K562 (cell line): Measurements from ENCODE around the gene NR1D2. TPM values are rescaled to one million over a fixed set of nuclear protein-coding genes. Genes with fewer than 3 reads are reported as not detected.

Source experiments
- ATAC-seq: fragments of 200-7000 bp; cut with Tn5 transposase; 3 replicates; pipeline ENCODE4 v1.9.1; 2020; ENCODE audit warnings: moderate library complexity
- Bru-seq: library from RNA; stranded (reverse); fragments of 400-500 nt; gene quantifications from one replicate; lab custom pipeline; 2021; lab: Mats Ljungman, UMichigan
- BruChase-seq, 2 experiments: library from RNA; stranded (reverse); fragments of 400-500 nt; gene quantifications; one replicate each; lab custom pipeline; 2021; lab: Mats Ljungman, UMichigan
- BruUV-seq: library from RNA; stranded (reverse); fragments of 400-500 nt; replicated peaks from 2 replicates; lab custom pipeline; 2021; lab: Mats Ljungman, UMichigan
- CTCF ChIA-PET: fragments of 300-600 bp; formaldehyde crosslinking; extraction: SDS; loops from one replicate; lab custom pipeline; 2021; ENCODE audit warnings: low intra/inter-chr PET ratio; lab: Yijun Ruan, JAX
- POLR2A ChIA-PET: fragments of 300-600, 350-650 bp; sonication (Branson Sonifier 250); formaldehyde crosslinking; extraction: SDS; loops from one replicate; lab custom pipeline; 2021; ENCODE audit warnings: antibody characterized with exemption, inconsistent platforms; lab: Yijun Ruan, JAX
- DNase-seq, 4 experiments: peaks; one replicate each; pipeline versions ENCODE4 v3.0.0 to v3.0.0-alpha.2; 2011 to 2018; ENCODE audit warnings: low spot score in 3 of 4, mixed read lengths in 3 of 4; ENCODE audit errors: extremely low read depth in 1 of 4
- FAIRE-seq: peaks from 2 replicates; lab custom pipeline; 2011; peaks lifted over from hg19 to GRCh38; lab: Jason Lieb, UNC
- H2AFZ ChIP-seq: 2 replicates; pipeline ENCODE4 v1.6.0; 2011; ENCODE audit warnings: low read depth, low read length, control low read depth, inconsistent platforms
- H3K27ac ChIP-seq: fragments of 200-600 bp; 3 replicates; pipeline ENCODE4 v1.8.0; 2011; ENCODE audit warnings: low read depth, mild to moderate bottlenecking, control low read depth, inconsistent platforms, low read length, moderate library complexity, mixed read lengths; ENCODE audit errors: extremely low read depth
- H3K27me3 ChIP-seq, 2 experiments: fragments of 300-600 bp in 1 of 2; 2 replicates in 1 of 2; 3 replicates in 1 of 2; pipeline versions ENCODE4 v1.6.0 to v1.8.0; 2011; ENCODE audit warnings: inconsistent platforms in 2 of 2, low read length in 2 of 2, mild to moderate bottlenecking in 1 of 2, mixed read lengths in 1 of 2, moderate library complexity in 1 of 2; ENCODE audit not compliant: control insufficient read depth in 2 of 2, insufficient read depth in 2 of 2
- H3K36me3 ChIP-seq: fragments of 300-600 bp; 3 replicates; pipeline ENCODE4 v1.8.0; 2011; ENCODE audit warnings: mild to moderate bottlenecking, low read length, inconsistent platforms; ENCODE audit not compliant: control insufficient read depth, insufficient read depth
- H3K4me1 ChIP-seq, 2 experiments: fragments of 200-600 bp in 1 of 2; replicated peaks in 1 of 2; 2 replicates in 1 of 2; 3 replicates in 1 of 2; pipeline versions ENCODE4 v1.5.1 to v1.8.0; 2011; ENCODE audit warnings: inconsistent platforms in 2 of 2, low read length in 2 of 2, mild to moderate bottlenecking in 1 of 2, mixed read lengths in 1 of 2, moderate library complexity in 1 of 2; ENCODE audit not compliant: control insufficient read depth in 2 of 2, insufficient read depth in 2 of 2
- H3K4me2 ChIP-seq: 2 replicates; pipeline ENCODE4 v1.6.1; 2011; ENCODE audit warnings: low read length, control low read depth, inconsistent platforms, mixed read lengths; ENCODE audit not compliant: insufficient read depth
- H3K4me3 ChIP-seq: fragments of 200-600 bp; sonication (generic), shearing (Covaris generic); 2 replicates; pipeline ENCODE4 v1.5.1; 2016; ENCODE audit warnings: control low read depth, inconsistent platforms
- H3K79me2 ChIP-seq: fragments of 200-600 bp; 3 replicates; pipeline ENCODE4 v1.8.0; 2011; ENCODE audit warnings: low read length, inconsistent platforms; ENCODE audit not compliant: control insufficient read depth, insufficient read depth
- H3K9ac ChIP-seq, 2 experiments: 2 replicates each; pipeline versions ENCODE4 v1.6.0 to v1.6.1; 2011; ENCODE audit warnings: low read depth in 2 of 2, low read length in 2 of 2, control low read depth in 1 of 2, inconsistent platforms in 1 of 2, mild to moderate bottlenecking in 1 of 2, mixed read lengths in 1 of 2; ENCODE audit not compliant: insufficient read depth in 1 of 2
- H3K9me1 ChIP-seq: one replicate; pipeline ENCODE4 v1.6.0; 2011; ENCODE audit warnings: inconsistent platforms, mild to moderate bottlenecking, low read length, moderate library complexity; ENCODE audit not compliant: control insufficient read depth, insufficient read depth
- H3K9me3 ChIP-seq: replicated peaks from 2 replicates; pipeline ENCODE4 v1.5.1; 2011; ENCODE audit warnings: low read depth, low read length, inconsistent platforms; ENCODE audit not compliant: control insufficient read depth, insufficient read depth
- H4K20me1 ChIP-seq: replicated peaks from 2 replicates; pipeline ENCODE4 v1.6.1; 2011; ENCODE audit warnings: low read length, inconsistent platforms, mixed read lengths; ENCODE audit not compliant: control insufficient read depth, insufficient read depth
- ARID1B ChIP-seq: fragments of 450-650 bp; IDR thresholded peaks from 2 replicates; pipeline ENCODE4 v1.6.1; 2016; ENCODE audit warnings: antibody characterized with exemption, mild to moderate bottlenecking, inconsistent platforms
- CBX8 ChIP-seq: fragments of 200-600 bp; sonication (generic); IDR thresholded peaks from 2 replicates; pipeline ENCODE4 v1.6.1; 2012; ENCODE audit warnings: borderline replicate concordance, mixed run types, low read depth, mild to moderate bottlenecking, moderate library complexity, mixed read lengths, low read length, control low read depth, inconsistent platforms; ENCODE audit not compliant: poor library complexity, severe bottlenecking; ENCODE audit errors: extremely low read depth
- HLTF ChIP-seq: fragments of 450-650 bp; IDR thresholded peaks from 2 replicates; pipeline ENCODE4 v1.6.1; 2016
- HNRNPH1 ChIP-seq: fragments of 200-400 bp; formaldehyde crosslinking; optimal IDR thresholded peaks from 2 replicates; pipeline ENCODE3; 2017; ENCODE audit warnings: low read depth, mild to moderate bottlenecking, low read length, moderate library complexity
- HNRNPLL ChIP-seq: fragments of 200-400 bp; formaldehyde crosslinking; IDR thresholded peaks from 2 replicates; pipeline ENCODE4 v1.6.1; 2017; ENCODE audit warnings: low read length, low read depth, mild to moderate bottlenecking; ENCODE audit not compliant: poor library complexity, severe bottlenecking
- KLF13 ChIP-seq: fragments of 450-650 bp; IDR thresholded peaks from 2 replicates; pipeline ENCODE4 v1.6.1; 2016; ENCODE audit warnings: missing genetic modification characterization, low read depth, mild to moderate bottlenecking, missing compliant biosample characterization, moderate library complexity, borderline replicate concordance
- MBD2 ChIP-seq: sonication (generic); IDR thresholded peaks from 2 replicates; pipeline ENCODE4 v1.6.1; 2016; ENCODE audit warnings: low read depth, borderline replicate concordance
- NFATC3 ChIP-seq: fragments of 450-650 bp; IDR thresholded peaks from 2 replicates; pipeline ENCODE4 v1.6.1; 2017; ENCODE audit warnings: mild to moderate bottlenecking
- PHF8 ChIP-seq: fragments of 200-600 bp; sonication (generic); IDR thresholded peaks from 2 replicates; pipeline ENCODE4 v1.6.1; 2012; ENCODE audit warnings: mixed run types, mild to moderate bottlenecking, inconsistent platforms, low read length, moderate library complexity, borderline replicate concordance
- POLR2AphosphoS2 ChIP-seq: IDR thresholded peaks from 2 replicates; pipeline ENCODE4 v1.6.1; 2012; ENCODE audit warnings: low read length, improper control_type of control experiment
- RBM25 ChIP-seq: fragments of 200-400 bp; formaldehyde crosslinking; IDR thresholded peaks from 2 replicates; pipeline ENCODE4 v1.6.1; 2018; ENCODE audit warnings: low read length, low read depth, moderate library complexity; ENCODE audit not compliant: severe bottlenecking
- STAT5B ChIP-seq: fragments of 250-450 bp; sonication (Bioruptor Pico); IDR thresholded peaks from 2 replicates; pipeline ENCODE4 v1.8.0; 2021; ENCODE audit warnings: mild to moderate bottlenecking, inconsistent platforms
- ZNF24 ChIP-seq: fragments of 450-650 bp; IDR thresholded peaks from 2 replicates; pipeline ENCODE4 v1.6.1; 2016
- ZNF512 ChIP-seq: IDR thresholded peaks from 2 replicates; pipeline ENCODE4 v1.6.1; 2016; ENCODE audit warnings: missing genetic modification characterization, missing compliant biosample characterization
- WGBS: fragments of 100-300 bp; shearing (Covaris generic); methylation state at CpG from one replicate; pipeline ENCODE4 v1.1.6; 2016; ENCODE audit warnings: low coverage, mixed read lengths; ENCODE audit not compliant: insufficient coverage; ENCODE audit errors: missing lambda C conversion rate; 5-methylcytosine and 5-hydroxymethylcytosine counted together
- in situ Hi-C: fragments of 300-500 bp; cut with MboI; formaldehyde crosslinking; loops from 4 replicates; pipeline ENCODE4 v1.15.0; 2018; ENCODE audit warnings: inconsistent platforms, mixed read lengths
- intact Hi-C: fragments of 100-400 bp; cut with micrococcal nuclease; formaldehyde crosslinking; loops from 2 replicates; pipeline ENCODE4 v1.14.2; 2022
- long read RNA-seq, 3 experiments: library from polyadenylated mRNA in 2 of 3; library from RNA in 1 of 3; unstranded in 2 of 3; stranded (forward) in 1 of 3; transcript quantifications; one replicate each; pipeline ENCODE4 v2.0.0, GENCODE V29; 2019 to 2022
- polyA minus RNA-seq, 3 experiments: library from RNA; depleted of rRNA, polyadenylated mRNA; stranded (reverse); fragments of >200 nt; gene quantifications; 2 replicates each; pipeline ENCODE4 v1.2.3, GENCODE V29; 2011
- polyA plus RNA-seq, 8 experiments: library from polyadenylated mRNA; depleted of rRNA in 4 of 8; stranded (reverse) in 5 of 8; unstranded in 3 of 8; fragments of >200 nt; fragmentation: Nextera tagmentation in 2 of 8; fragmentation: Illumina TruSeq in 1 of 8; extraction: Ambion mirVana in 2 of 8; extraction: Trizol in 1 of 8; gene quantifications; 2 replicates each; pipeline versions ENCODE4 v1.2.1 to v1.2.3, GENCODE V29; 2011 to 2014; ENCODE audit warnings: inconsistent platforms in 1 of 8, missing spikeins in 1 of 8
- total RNA-seq, 7 experiments: library from RNA; depleted of rRNA in 6 of 7; stranded (reverse); fragments of >200 nt in 6 of 7; fragmentation: Illumina TruSeq in 2 of 7; extraction: Trizol in 2 of 7; gene quantifications; 2 replicates each; pipeline versions ENCODE4 v1.2.1 to v1.2.3, GENCODE V29; 2011 to 2021; ENCODE audit warnings: low replicate concordance in 1 of 7
- TF ChIP-seq, protein P1 (sequence below): fragments of 250-450 bp; sonication (Bioruptor Pico); IDR thresholded peaks from 2 replicates; pipeline ENCODE4 v1.6.1; 2021; ENCODE audit warnings: mild to moderate bottlenecking

NR1D2 gene
- 2.5 and 9.3 TPM in 2 replicates for total RNA-seq (2011; cell fraction: chromatin; rRNA removed; ENCODE audit: low replicate concordance)
- 1.5 and 1.7 TPM in 2 replicates for total RNA-seq (2011; cell fraction: nucleolus; rRNA removed)
- 2.7 and 3.3 TPM in 2 replicates for total RNA-seq (2011; cell fraction: nucleoplasm; rRNA removed)
- 2.6 and 2.9 TPM in 2 replicates for total RNA-seq (2014; rRNA removed)
- 4.8 and 5.7 TPM in 2 replicates for total RNA-seq (2014; rRNA removed; fragmentation: Illumina TruSeq; extraction: Trizol)
- 3.2 and 3.6 TPM in 2 replicates for total RNA-seq (2015; rRNA removed; fragmentation: Illumina TruSeq; extraction: Trizol)
- 4.2 and 5.5 TPM in 2 replicates for total RNA-seq (2021)
- polyA plus RNA-seq (2011; rRNA removed), result 1.6 and 2.5 TPM in 2 replicates
- polyA plus RNA-seq (2011; cell fraction: cytosol; rRNA removed), result 0.51 and 0.77 TPM in 2 replicates
- polyA plus RNA-seq (2011; cell fraction: nucleus; rRNA removed), result 0.67 and 1.1 TPM in 2 replicates
- polyA plus RNA-seq (2012), result 1.9 and 2.7 TPM in 2 replicates
- 3.2 and 3.3 TPM in 2 replicates for polyA plus RNA-seq (2014; fragmentation: Illumina TruSeq; extraction: Trizol)
- polyA plus RNA-seq (2014; fragmentation: Nextera tagmentation; extraction: Ambion mirVana), result 1 to 10 TPM; 1.2 TPM
- 1.3 and 2.2 TPM in 2 replicates for polyA plus RNA-seq (2014; rRNA removed)
- polyA minus RNA-seq (2011; rRNA and poly(A)+ RNA removed), result 11.3 and 12.5 TPM in 2 replicates
- 3.2 and 3.5 TPM in 2 replicates for polyA minus RNA-seq (2011; cell fraction: cytosol; rRNA and poly(A)+ RNA removed)
- polyA minus RNA-seq (2011; cell fraction: nucleus; rRNA and poly(A)+ RNA removed), result 1.3 and 2.7 TPM in 2 replicates
- Bru-seq, nascent RNA, result percentile 59 among the genes with signal in this experiment
- percentile 67 among the genes with signal in this experiment for BruChase-seq, experiment 1, labeled RNA remaining after a 2-hour chase
- percentile 66 among the genes with signal in this experiment for BruChase-seq, experiment 2, labeled RNA remaining after a 6-hour chase
- long read RNA-seq, experiment 1, full-length matches to known transcripts, result 7 of 8 reads
- long read RNA-seq, experiment 1, partial matches to known transcripts, result 0 of 8 reads
- long read RNA-seq, experiment 1, other reads (novel, unspliced or antisense), result 1 of 8 reads
- long read RNA-seq, experiment 2, partial matches to known transcripts, result 0 of 1 reads
- long read RNA-seq, experiment 2, other reads (novel, unspliced or antisense), result 1 of 1 reads
- long read RNA-seq, experiment 3, result 0 reads

GRCh38 chr3:23944861-23945662, at the start of gene NR1D2:
NR1D2 (plus strand) TSS chr3:23945286; CDS start chr3:23945579, 293 bp downstream.
- peak within 1 kb of the TSS; percentile 90 for H3K4me2 ChIP-seq
- in situ Hi-C loops, result no loop called here
- ATAC-seq (peak; percentile 70), FAIRE-seq (no peak), DNase-seq (peak; percentile 90 to 93 (median 92))
- POLR2A ChIA-PET, result interaction anchor here (11.6 kb wide), 1 partner anchor 26 kb away, joined by 165 read pairs; the partner anchor contains the start of genes NKIRAS1 and RPL15
- peaks cover 17 to 49% of the 10 kb centered on the region in 2 experiments for H3K4me1 ChIP-seq
- intact Hi-C loops, result loop anchor here (1.0 to 10.0 kb wide), 3 partner anchors 28 to 140 kb away; partner anchors contain the start of genes RPL15 and UBE2E1
- no peaks in the 10 kb centered on the region for H4K20me1 ChIP-seq
- H3K36me3 ChIP-seq, result no peaks in the 10 kb centered on the region
- H2AFZ ChIP-seq, result peak within 1 kb of the TSS; percentile 99
- peak within 1 kb of the TSS; percentile 76 to 98 for H3K9ac ChIP-seq
- no peaks in the 10 kb centered on the region for H3K9me3 ChIP-seq
- H3K79me2 ChIP-seq, result no peaks in the 10 kb centered on the region
- H3K9me1 ChIP-seq, result no peaks in the 10 kb centered on the region
- peak within 1 kb of the TSS; percentile 59 for H3K4me3 ChIP-seq
- no peaks in the 10 kb centered on the region for H3K27me3 ChIP-seq
- H3K27ac ChIP-seq, result peak within 1 kb of the TSS; percentile 85
- BruUV-seq, result no TSS peak
- CTCF ChIA-PET, result interaction anchor here (0.6 kb wide), 1 partner anchor 312 kb away, joined by 3 read pairs; no protein-coding TSS in a partner anchor
- 2% methylated on average over 35 of the region's 88 CpGs for WGBS
- peak; percentile 49; the same call in 1 of the 2 replicates for TF ChIP-seq PHF8
- no peak for TF ChIP-seq NFATC3
- no peak for TF ChIP-seq POLR2AphosphoS2
- no peak for TF ChIP-seq RBM25
- peak; percentile 53; the same call in 1 of the 2 replicates for TF ChIP-seq ARID1B
- TF ChIP-seq HNRNPH1, result no peak
- TF ChIP-seq MBD2, result 0 out of 2 replicates have a peak, but pooled peaks have one; percentile 25
- TF ChIP-seq STAT5B, result no peak
- TF ChIP-seq ZNF24, result no peak
- no peak for TF ChIP-seq CBX8
- TF ChIP-seq HNRNPLL, result no peak
- TF ChIP-seq HLTF, result peak; percentile 85
- TF ChIP-seq, protein P1, sequence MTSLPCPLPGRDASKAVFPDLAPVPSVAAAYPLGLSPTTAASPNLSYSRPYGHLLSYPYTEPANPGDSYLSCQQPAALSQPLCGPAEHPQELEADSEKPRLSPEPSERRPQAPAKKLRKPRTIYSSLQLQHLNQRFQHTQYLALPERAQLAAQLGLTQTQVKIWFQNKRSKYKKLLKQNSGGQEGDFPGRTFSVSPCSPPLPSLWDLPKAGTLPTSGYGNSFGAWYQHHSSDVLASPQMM, result no peak
- TF ChIP-seq KLF13 (tag), result no peak
- peak; percentile 89 for TF ChIP-seq ZNF512
